ENCODE data around the gene CCT5.

Gene CCT5

DNA sequence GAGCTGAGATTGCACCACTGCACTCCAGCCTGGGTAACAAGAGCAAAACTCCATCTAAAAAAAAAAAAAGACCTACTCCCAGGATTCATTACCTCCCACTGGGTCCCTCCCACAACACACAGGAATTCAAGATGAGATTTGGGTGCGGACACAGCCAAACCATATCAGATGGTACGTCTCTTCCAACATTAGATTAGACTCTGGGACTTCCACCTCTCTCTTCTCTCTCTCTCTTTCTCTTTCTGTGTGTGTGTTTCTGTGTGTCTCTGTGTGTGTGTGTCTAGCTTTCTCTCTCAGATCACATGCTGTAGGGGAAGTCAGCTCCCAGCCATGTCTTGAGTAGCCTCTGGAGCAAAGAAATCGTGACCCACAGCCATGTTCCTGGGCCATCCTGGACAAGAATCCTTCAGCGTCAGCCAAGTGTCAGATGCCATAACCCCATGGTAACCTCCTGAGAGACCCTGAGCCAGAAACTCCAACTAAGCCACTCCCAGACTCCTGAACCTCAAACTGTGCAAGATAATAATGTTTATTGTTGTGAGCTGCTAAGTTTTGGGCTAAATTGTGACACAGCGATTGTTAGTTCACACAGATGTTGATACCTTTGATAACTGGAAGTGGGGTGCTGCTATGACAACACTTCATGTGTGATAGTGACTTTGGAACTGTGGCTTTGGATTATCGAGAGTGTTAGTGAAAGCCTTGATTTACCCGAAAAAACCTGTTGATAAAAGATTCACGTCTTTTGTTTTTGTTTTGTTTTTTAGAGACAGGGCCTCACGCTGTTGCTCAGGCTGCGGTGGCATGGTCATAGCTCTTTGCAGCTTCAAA is 61.7 kb downstream of the CCT5 start:
- Histone ChIP-seq H3K4me2 (ENCODE audit: low read length) (no peak overlapping the region), H3K4me3 (ENCODE audit: low read depth, low read length, poor library complexity, severe bottlenecking) (no peak overlapping the region), H3K36me3 (ENCODE audit: insufficient read depth, low read length) (no peaks in the 10 kb centered on the region), H3K27ac (ENCODE audit: low read depth, low read length, poor library complexity, severe bottlenecking) (no peak overlapping the region), H3K27me3 (ENCODE audit: insufficient read depth, low read length) (peaks cover 5% of the 10 kb centered on the region; the same call in 1 of the 2 replicates), H4K20me1 (ENCODE audit: insufficient read depth, low read length) (no peaks in the 10 kb centered on the region), H3K9me2 (ENCODE audit: low read depth, low read length) (no peaks in the 10 kb centered on the region), H3F3A (ENCODE audit: insufficient read depth, low read length) (no peaks in the 10 kb centered on the region), H3K9ac (ENCODE audit: low read length) (no peak overlapping the region), H3K9me3 (ENCODE audit: low read length) (no peaks in the 10 kb centered on the region), H2AFZ (ENCODE audit: low read length) (no peak overlapping the region), H3K4me1 (ENCODE audit: insufficient read depth, low read length, severe bottlenecking) (peaks cover 7% of the 10 kb centered on the region), H3K79me2 (ENCODE audit: insufficient read depth, low read length) (no peaks in the 10 kb centered on the region)
- TF ChIP-seq EZH2 (IDR thresholded peaks at IDR 0.05; ENCODE audit: borderline replicate concordance, low read length) (no peak), CTCF (IDR thresholded peaks at IDR 0.05; ENCODE audit: low read length) (no peak)

DNA sequence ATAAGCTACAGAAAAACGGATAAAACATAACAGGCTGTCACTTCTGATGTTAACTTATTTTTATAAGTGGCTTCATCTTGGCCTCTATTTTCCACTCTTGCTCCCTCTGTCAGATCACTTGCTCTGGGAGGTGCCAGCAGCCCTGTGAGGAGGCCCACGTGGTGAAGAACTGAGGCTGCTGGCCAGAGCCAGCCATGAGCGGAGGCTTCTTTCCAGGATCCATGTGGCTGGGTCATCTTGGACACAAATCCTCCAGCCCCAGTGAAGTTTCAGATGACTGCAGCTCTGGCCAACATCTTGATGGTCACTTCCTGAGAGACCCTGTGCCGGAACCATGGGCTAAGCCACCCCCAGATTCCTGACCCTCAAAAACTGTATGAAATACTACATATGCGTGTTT is 65.1 kb downstream of the CCT5 start:
- Histone ChIP-seq H3K36me3 (ENCODE audit: insufficient read depth, low read length) (no peaks in the 10 kb centered on the region), H3K79me2 (ENCODE audit: insufficient read depth, low read length) (no peaks in the 10 kb centered on the region), H4K20me1 (ENCODE audit: insufficient read depth, low read length) (no peaks in the 10 kb centered on the region), H3K9me3 (ENCODE audit: low read length) (no peaks in the 10 kb centered on the region), H2AFZ (ENCODE audit: low read length) (no peak overlapping the region), H3K27ac (ENCODE audit: low read depth, low read length, poor library complexity, severe bottlenecking) (no peak overlapping the region), H3F3A (ENCODE audit: insufficient read depth, low read length) (no peaks in the 10 kb centered on the region), H3K9ac (ENCODE audit: low read length) (no peak overlapping the region), H3K4me3 (ENCODE audit: low read depth, low read length, poor library complexity, severe bottlenecking) (no peak overlapping the region), H3K27me3 (ENCODE audit: insufficient read depth, low read length) (no peaks in the 10 kb centered on the region), H3K4me1 (ENCODE audit: insufficient read depth, low read length, severe bottlenecking) (no peaks in the 10 kb centered on the region), H3K4me2 (ENCODE audit: low read length) (no peak overlapping the region), H3K9me2 (ENCODE audit: low read depth, low read length) (no peaks in the 10 kb centered on the region)
- TF ChIP-seq CTCF (IDR thresholded peaks at IDR 0.05; ENCODE audit: low read length) (no peak), EZH2 (IDR thresholded peaks at IDR 0.05; ENCODE audit: borderline replicate concordance, low read length) (no peak)

Data from OCI-LY1 (cell line).